IMR-90 (cell line): Measurements from ENCODE around the gene SFSWAP.

Experiments used
- CEBPB ChIP-seq: IDR thresholded peaks from 2 replicates; pipeline ENCODE4 v1.6.1; 2012; ENCODE audit warnings: low read depth, low read length, improper control_type of control experiment
- CTCF ChIP-seq: conservative IDR thresholded peaks from 2 replicates; pipeline ENCODE4 v1.5.1; 2012; ENCODE audit warnings: mild to moderate bottlenecking, low read depth, low read length, improper control_type of control experiment
- ELK1 ChIP-seq: fragments of 150-350 bp; IDR thresholded peaks from 2 replicates; pipeline ENCODE4 v1.6.1; 2016; ENCODE audit warnings: low read depth, mild to moderate bottlenecking, low read length, moderate library complexity, borderline replicate concordance
- MAFK ChIP-seq: IDR thresholded peaks from 2 replicates; pipeline ENCODE4 v1.6.1; 2012; ENCODE audit warnings: low read depth, low read length, improper control_type of control experiment
- MXI1 ChIP-seq: IDR thresholded peaks from 2 replicates; pipeline ENCODE4 v1.6.1; 2012; ENCODE audit warnings: low read depth, mild to moderate bottlenecking, low read length, moderate library complexity, borderline replicate concordance
- NFE2L2 ChIP-seq: fragments of 150-350 bp; IDR thresholded peaks from 2 replicates; pipeline ENCODE4 v1.6.1; 2016; ENCODE audit warnings: low read depth, mild to moderate bottlenecking, low read length
- POLR2A ChIP-seq: IDR thresholded peaks from 2 replicates; pipeline ENCODE4 v1.6.1; 2012; ENCODE audit warnings: mild to moderate bottlenecking, low read depth, low read length
- RAD21 ChIP-seq: IDR thresholded peaks from 2 replicates; pipeline ENCODE4 v1.6.1; 2012; ENCODE audit warnings: low read length, improper control_type of control experiment
- SMC3 ChIP-seq: fragments of 150-350 bp; IDR thresholded peaks from 2 replicates; pipeline ENCODE4 v1.6.1; 2016; ENCODE audit warnings: low read depth, mild to moderate bottlenecking, antibody characterized with exemption, low read length, moderate library complexity
- USF2 ChIP-seq: fragments of 150-350 bp; IDR thresholded peaks from 2 replicates; pipeline ENCODE4 v1.6.1; 2017; ENCODE audit warnings: mild to moderate bottlenecking, antibody characterized with exemption, low read length, low read depth

- no peak for TF ChIP-seq CTCF
- TF ChIP-seq POLR2A = no peak
- no peak for TF ChIP-seq USF2
- TF ChIP-seq CEBPB = no peak
- TF ChIP-seq NFE2L2 = no peak
- TF ChIP-seq MXI1 = no peak
- TF ChIP-seq SMC3 = no peak
- TF ChIP-seq ELK1 = no peak
- TF ChIP-seq RAD21 = no peak
- TF ChIP-seq MAFK = no peak
These were observed 137.9 kb downstream of the SFSWAP start for GRCh38 chr12:131848753-131849152.
